ENCODE data around the gene ADPRS.
A peak's percentile ranks its signal among the peaks of the same experiment; 100 is the strongest.

Gene ADPRS

DNA sequence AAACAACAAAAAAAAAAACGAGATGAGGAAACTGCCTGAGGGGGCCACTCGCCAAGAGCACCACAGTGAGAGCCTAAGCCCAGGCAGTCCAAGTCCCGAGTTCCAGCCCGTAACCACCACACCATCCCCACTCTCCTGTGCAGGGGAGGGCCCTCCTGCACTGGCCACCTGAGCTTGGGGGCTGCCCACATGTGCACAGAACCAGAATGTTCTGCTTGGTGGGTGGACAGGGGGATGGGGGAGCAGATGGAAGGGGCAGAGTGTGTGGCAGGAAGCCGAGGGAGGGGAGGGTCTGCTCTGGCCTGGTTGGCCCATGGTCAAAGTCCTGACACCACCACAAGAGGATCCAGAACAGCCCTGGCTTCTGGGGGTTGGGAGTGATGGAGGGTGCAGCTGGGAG lies 17.6 kb downstream of the ADPRS start:
- Mint-ChIP-seq H3K27me3 (no peaks in the 10 kb centered on the region), H3K27ac (no peak overlapping the region), H3K4me1 (ENCODE audit: low read depth in 2 of 2) (peaks cover 6 to 12% of the 10 kb centered on the region in 2 donors)

DNA sequence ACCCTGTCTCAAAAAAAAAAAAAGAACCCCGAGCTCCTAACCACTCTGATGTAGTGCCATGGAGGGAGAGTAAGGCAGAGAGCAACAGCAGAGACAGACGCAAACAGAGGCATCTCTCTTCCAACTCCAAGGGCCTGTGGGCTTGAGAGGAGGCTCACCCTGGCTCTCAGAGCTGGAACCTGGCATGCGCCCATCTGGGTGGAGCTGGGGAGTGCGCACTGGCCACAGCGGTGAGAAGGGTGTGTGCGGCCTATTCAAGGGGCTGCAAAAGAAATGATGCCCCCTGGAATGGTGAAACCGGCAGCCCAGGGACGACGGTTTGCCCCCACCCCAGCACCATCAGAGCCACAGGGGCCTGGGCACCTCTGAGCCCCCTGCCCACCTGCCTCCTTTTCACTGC lies 18.7 kb downstream of the ADPRS start:
- ATAC-seq (replicated peaks) (no peak), DNase-seq (no peak)
- Mint-ChIP-seq H3K9me3 (no peaks in the 10 kb centered on the region), H3K4me1 (ENCODE audit: low read depth in 2 of 2) (peaks cover 12% of the 10 kb centered on the region in 2 donors), H3K4me3 (no peak overlapping the region), H3K27ac (peak overlapping the region in 1 of 2 donors; percentile 38), H3K36me3 (ENCODE audit: insufficient read depth) (peaks cover 10% of the 10 kb centered on the region), H3K27me3 (no peaks in the 10 kb centered on the region)

More for the DNA sequence above, 17.6 kb downstream of the ADPRS start:
- no peak for DNase-seq
- Mint-ChIP-seq H3K9me3 (no peaks in the 10 kb centered on the region), H3K36me3 (ENCODE audit: insufficient read depth) (peaks cover 13% of the 10 kb centered on the region), H3K4me3 (no peak overlapping the region)
- no peak for ATAC-seq (replicated peaks)

DNA sequence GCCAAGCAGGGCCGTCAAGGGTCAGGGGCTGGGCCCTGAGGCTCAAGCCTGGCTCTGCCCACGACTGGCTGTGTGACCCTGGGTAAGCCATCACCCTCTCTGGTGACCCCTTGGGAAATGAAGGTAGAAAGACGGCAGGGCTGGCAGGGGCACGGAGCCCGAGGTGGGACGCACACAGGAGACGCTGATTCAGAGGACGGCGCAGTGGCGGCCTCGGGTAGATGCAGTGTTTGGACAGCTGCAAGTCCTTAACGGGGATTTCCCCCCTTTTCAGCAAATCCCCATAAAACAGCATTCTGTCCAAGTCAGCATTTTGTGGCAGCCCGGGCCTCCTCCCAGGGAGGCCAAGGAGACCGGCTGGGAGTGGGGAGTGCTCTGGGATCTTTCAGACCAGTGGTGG lies 19.6 kb downstream of the ADPRS start:
- Mint-ChIP-seq H3K9me3 (no peaks in the 10 kb centered on the region), H3K36me3 (ENCODE audit: insufficient read depth) (peaks cover 10% of the 10 kb centered on the region), H3K27me3 (no peaks in the 10 kb centered on the region), H3K4me3 (peak overlapping the region in 1 of 2 donors; percentile 14), H3K4me1 (ENCODE audit: low read depth in 2 of 2) (peaks cover 12% of the 10 kb centered on the region in 2 donors), H3K27ac (no peak overlapping the region)
- no peak for DNase-seq
- ATAC-seq (replicated peaks) = no peak

DNA sequence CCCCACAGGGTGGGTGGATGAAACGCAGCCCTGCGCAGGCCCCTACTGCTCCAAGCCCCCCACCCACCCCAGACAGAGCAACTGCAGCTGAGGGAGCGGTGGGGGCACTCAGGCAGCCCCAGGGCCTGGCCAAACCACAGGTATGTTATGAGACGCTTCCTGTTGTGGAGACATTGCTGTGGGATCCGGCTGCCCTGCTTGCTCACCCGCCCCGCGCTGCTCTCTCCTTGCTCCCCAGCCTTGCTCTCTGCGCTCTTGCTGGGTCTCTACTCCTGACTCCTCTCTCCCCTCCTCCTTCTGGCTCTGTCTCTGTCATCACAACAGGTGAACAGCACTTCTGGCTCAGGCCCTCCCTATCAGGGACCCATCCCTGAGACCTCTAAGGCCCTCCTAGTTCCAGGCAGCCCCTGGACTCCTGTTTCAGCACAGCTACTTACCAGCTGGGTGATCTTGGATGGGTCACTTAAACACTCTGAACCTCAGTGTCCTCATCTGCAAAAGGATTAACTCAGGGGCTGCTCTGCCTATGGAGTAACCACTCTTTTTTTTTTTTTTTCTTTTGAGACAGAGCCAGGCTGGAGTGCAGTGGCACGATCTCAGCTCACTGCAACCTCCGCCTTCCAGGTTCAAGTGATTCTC lies 20.5 kb downstream of the ADPRS start:
- Mint-ChIP-seq H3K27ac (peak overlapping the region; percentile 9 to 14), H3K9me3 (no peaks in the 10 kb centered on the region), H3K27me3 (no peaks in the 10 kb centered on the region), H3K4me1 (ENCODE audit: low read depth in 2 of 2) (peaks cover 12% of the 10 kb centered on the region in 2 donors), H3K36me3 (ENCODE audit: insufficient read depth) (peaks cover 3% of the 10 kb centered on the region), H3K4me3 (peak overlapping the region in 1 of 2 donors; percentile 4)
- peak; percentile 27 to 34 (median 28) for DNase-seq
- ATAC-seq (replicated peaks) = peak; percentile 99

DNA sequence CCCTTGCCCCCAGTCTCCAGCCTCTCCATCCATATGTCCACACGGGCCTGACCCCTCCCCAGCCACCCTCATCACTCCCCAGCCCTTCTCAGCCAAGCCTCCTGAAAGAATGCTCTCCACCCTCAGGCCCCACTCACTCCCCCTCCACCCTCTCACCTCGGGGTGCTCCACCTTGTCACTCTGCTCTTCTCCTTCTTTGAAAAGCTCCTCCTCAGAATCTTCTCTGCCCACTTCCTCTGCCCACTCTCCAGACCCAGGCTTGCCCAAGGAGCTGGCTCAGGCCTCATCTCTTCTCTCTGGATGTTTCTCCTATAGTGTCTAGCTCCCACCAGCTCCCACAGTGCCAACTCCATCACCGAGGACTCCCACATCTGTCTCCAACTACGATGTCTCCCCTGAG lies 22.5 kb downstream of the ADPRS start:
- no peak overlapping the region for H3K4me3 Mint-ChIP-seq
- H3K36me3 Mint-ChIP-seq (ENCODE audit: insufficient read depth) = no peaks in the 10 kb centered on the region
- H3K9me3 Mint-ChIP-seq = no peaks in the 10 kb centered on the region
- peak overlapping the region in 1 of 2 donors; percentile 1 for H3K27ac Mint-ChIP-seq
- DNase-seq (no peak), ATAC-seq (replicated peaks) (no peak)
- no peaks in the 10 kb centered on the region for H3K27me3 Mint-ChIP-seq
- H3K4me1 Mint-ChIP-seq (ENCODE audit: low read depth in 2 of 2) = peaks cover 12% of the 10 kb centered on the region in 2 donors

DNA sequence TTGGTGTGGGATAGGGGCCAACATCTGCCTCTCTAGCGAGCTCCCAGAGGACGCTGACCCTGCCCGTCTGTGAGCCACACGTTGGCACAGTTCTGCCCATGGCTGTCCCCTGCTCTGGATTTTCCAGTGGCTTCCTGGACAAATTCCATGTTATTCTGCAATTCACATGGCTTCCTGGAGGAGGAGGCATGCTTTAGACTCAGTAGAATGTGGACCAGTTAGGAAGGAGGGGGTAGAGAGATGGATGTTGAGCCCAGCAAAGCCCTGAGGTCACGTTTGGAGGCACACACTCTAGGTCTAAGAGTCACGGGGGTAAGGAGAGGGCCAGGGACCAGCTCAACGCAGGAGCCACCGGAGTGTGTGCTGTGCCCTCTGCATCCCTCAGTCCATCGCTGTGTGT lies 24.1 kb downstream of the ADPRS start:
- peaks cover 12% of the 10 kb centered on the region in 2 donors for H3K4me1 Mint-ChIP-seq (ENCODE audit: low read depth in 2 of 2)
- H3K27ac Mint-ChIP-seq = no peak overlapping the region
- H3K9me3 Mint-ChIP-seq = no peaks in the 10 kb centered on the region
- no peak for ATAC-seq (replicated peaks)
- H3K4me3 Mint-ChIP-seq = no peak overlapping the region
- peaks cover under 1 to 5% of the 10 kb centered on the region in 2 donors for H3K27me3 Mint-ChIP-seq
- H3K36me3 Mint-ChIP-seq (ENCODE audit: insufficient read depth) = no peaks in the 10 kb centered on the region
- DNase-seq = no peak

DNA sequence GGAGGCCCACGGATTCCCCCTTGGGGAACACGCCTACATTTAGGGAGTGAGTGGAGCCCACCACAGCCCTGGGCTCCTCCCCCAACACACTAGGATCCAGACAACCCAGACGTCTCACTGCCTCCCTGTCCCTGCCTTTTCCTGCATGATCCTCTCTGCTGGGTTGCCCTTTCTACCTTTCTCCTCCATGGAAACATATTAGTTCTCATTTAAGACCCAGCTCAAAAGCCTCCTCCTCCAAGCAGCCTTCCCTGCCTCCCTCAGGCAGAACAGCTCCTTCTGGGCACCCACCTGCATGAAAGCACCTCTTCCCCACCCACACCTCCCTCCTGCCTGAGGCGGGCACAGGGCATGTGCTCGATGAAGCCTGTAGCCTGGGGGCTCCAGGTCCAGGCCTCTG lies 25.7 kb downstream of the ADPRS start:
- ATAC-seq (replicated peaks) = no peak
- Mint-ChIP-seq H3K4me3 (no peak overlapping the region), H3K27me3 (peaks cover 5 to 11% of the 10 kb centered on the region in 2 donors), H3K9me3 (no peaks in the 10 kb centered on the region), H3K36me3 (ENCODE audit: insufficient read depth) (no peaks in the 10 kb centered on the region), H3K27ac (no peak overlapping the region), H3K4me1 (ENCODE audit: low read depth in 2 of 2) (peaks cover under 1 to 8% of the 10 kb centered on the region in 2 donors)
- DNase-seq = no peak

DNA sequence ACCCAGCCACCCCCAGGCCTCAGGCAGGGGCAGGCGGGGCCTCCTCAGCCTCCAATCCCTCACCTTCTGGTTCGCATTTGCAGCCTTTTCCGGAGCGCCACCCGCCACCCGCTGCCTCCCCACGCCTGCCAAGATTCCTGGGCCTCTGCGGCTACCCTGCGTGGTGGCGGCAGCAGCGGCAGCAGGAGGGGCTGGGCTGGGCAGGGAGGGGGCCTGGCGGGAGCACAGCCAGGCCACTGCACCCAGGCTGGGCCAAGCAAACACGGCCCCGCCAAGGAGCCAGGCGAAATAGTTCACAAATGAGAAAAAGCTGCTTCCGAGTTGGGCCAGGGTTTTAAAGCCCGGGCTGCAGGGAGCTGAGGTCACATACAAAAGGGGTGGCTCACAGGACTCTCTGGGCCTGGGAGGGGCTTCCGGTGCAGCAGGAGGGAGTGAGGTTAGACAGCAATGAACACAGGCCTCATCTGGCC lies 26.5 kb downstream of the ADPRS start:
- peaks cover 0 to 8% of the 10 kb centered on the region in 2 donors for H3K4me1 Mint-ChIP-seq (ENCODE audit: low read depth in 2 of 2)
- DNase-seq (no peak), ATAC-seq (replicated peaks) (no peak)
- H3K36me3 Mint-ChIP-seq (ENCODE audit: insufficient read depth) = no peaks in the 10 kb centered on the region
- no peak overlapping the region for H3K4me3 Mint-ChIP-seq
- no peak overlapping the region for H3K27ac Mint-ChIP-seq
- no peaks in the 10 kb centered on the region for H3K9me3 Mint-ChIP-seq
- peaks cover 11 to 17% of the 10 kb centered on the region in 2 donors for H3K27me3 Mint-ChIP-seq

DNA sequence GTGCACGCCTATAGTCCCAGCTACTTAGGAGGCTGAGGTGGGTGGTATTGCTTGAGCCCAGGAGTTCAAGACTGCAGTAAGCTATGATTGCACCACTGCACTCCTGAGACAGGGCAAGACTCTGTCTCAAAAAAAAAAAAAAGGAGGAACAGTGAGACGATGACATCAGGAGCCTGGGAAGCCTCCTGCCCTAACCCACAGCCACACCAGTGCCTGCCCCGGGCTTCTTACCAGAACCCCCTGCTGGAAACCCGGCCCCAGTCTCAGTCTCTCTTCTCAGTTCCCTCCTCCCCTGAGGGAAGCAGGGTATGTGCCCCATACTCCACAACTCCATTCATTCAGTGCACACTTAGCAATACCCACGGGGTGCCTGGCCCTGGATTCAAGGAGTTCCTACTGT lies 27.2 kb downstream of the ADPRS start:
- no peaks in the 10 kb centered on the region for H3K9me3 Mint-ChIP-seq
- H3K27me3 Mint-ChIP-seq = peaks cover 12 to 20% of the 10 kb centered on the region in 2 donors
- H3K36me3 Mint-ChIP-seq (ENCODE audit: insufficient read depth) = no peaks in the 10 kb centered on the region
- no peak overlapping the region for H3K4me3 Mint-ChIP-seq
- ATAC-seq (replicated peaks) (no peak), DNase-seq (no peak)
- no peak overlapping the region for H3K27ac Mint-ChIP-seq
- H3K4me1 Mint-ChIP-seq (ENCODE audit: low read depth in 2 of 2) = peaks cover 0 to 8% of the 10 kb centered on the region in 2 donors

DNA sequence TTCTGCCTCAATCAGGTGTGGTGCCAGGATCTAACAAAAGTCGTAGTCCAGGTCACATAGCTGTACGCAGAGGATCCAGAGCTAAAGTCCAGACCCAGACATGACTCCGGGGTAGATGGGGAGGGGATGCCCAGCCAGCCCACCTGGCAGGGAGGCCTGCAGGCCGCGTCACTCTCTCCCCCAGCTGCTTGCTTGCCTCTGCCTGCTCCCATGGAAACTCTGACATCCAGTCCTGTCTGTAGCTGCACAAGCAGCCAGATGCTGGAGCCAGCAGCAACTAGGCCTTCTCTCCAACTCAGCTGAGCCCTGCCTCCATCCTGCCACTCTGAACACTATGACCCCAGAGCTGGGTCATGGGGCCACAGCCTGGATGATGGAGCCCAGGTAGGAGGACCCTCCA lies 28.2 kb downstream of the ADPRS start:
- Mint-ChIP-seq H3K9me3 (no peaks in the 10 kb centered on the region), H3K27ac (no peak overlapping the region), H3K27me3 (peaks cover 18 to 27% of the 10 kb centered on the region in 2 donors), H3K4me3 (no peak overlapping the region), H3K36me3 (ENCODE audit: insufficient read depth) (no peaks in the 10 kb centered on the region), H3K4me1 (ENCODE audit: low read depth in 2 of 2) (no peaks in the 10 kb centered on the region)
- no peak for ATAC-seq (replicated peaks)
- no peak for DNase-seq

DNA sequence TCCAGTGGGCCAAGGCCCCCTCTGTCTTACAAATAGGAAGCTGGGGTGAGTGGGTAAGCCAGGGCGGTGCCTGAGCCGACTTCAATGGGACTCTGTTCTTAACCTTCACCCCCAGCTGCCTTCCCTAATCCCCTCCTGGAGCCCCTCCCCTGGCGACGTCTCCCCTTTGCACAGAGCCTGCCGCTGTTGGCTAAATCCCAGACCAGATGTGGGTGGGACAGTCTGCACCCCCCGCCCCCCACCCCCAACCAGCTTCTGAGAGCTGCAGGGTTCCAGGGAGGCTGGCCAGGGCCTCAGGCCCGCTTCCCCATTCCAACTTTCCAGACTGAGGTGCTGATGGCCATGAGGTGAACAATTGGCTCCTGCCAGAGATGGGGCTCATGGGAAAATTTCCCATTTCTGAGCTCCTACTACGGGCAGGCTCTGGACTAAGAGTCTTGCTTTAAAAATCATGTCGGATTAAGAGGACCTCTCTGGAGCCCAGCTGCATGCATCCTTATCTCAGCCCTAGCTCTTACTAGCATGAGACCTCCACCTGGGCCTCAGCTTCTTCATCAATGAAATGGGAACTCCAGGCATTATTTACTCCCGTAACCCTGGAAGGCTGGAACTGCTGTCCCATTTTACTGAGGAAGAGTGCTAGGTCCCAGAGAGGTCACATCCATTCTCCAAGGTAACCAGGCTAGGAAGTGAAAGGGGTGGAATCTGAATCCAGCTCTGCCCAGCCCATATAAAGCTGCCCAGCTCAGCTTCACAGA lies 29.9 kb downstream of the ADPRS start:
- Mint-ChIP-seq H3K9me3 (no peaks in the 10 kb centered on the region), H3K36me3 (ENCODE audit: insufficient read depth) (no peaks in the 10 kb centered on the region), H3K4me3 (no peak overlapping the region), H3K4me1 (ENCODE audit: low read depth in 2 of 2) (peaks cover 4 to 7% of the 10 kb centered on the region in 2 donors), H3K27me3 (peaks cover 35 to 44% of the 10 kb centered on the region in 2 donors), H3K27ac (no peak overlapping the region)
- DNase-seq (no peak), ATAC-seq (replicated peaks) (no peak)

DNA sequence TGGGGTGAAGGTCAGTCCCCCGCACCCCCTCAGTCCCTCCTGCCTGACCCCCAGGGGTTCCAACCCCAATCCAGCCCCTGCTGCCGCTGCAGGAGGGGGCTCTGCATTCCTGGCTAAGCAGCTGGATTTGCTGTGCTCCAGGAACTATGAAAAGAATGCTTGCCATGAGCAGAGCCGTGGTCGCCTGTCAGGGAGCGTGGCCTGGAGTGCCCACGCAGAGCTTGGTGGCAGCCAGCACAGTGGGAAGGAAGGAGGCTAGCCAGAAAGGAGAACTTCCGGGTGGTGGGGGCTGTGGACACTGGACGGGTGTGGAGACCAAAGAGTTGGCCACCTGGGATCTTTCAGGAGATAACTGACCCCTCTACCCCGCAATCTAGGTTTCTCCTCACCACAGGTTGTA lies 30.8 kb downstream of the ADPRS start:
- ATAC-seq (replicated peaks) (no peak), DNase-seq (no peak)
- no peak overlapping the region for H3K27ac Mint-ChIP-seq
- H3K9me3 Mint-ChIP-seq = no peaks in the 10 kb centered on the region
- H3K4me3 Mint-ChIP-seq = no peak overlapping the region
- peaks cover 4 to 8% of the 10 kb centered on the region in 2 donors for H3K4me1 Mint-ChIP-seq (ENCODE audit: low read depth in 2 of 2)
- peaks cover 44 to 52% of the 10 kb centered on the region in 2 donors for H3K27me3 Mint-ChIP-seq
- H3K36me3 Mint-ChIP-seq (ENCODE audit: insufficient read depth) = no peaks in the 10 kb centered on the region

DNA sequence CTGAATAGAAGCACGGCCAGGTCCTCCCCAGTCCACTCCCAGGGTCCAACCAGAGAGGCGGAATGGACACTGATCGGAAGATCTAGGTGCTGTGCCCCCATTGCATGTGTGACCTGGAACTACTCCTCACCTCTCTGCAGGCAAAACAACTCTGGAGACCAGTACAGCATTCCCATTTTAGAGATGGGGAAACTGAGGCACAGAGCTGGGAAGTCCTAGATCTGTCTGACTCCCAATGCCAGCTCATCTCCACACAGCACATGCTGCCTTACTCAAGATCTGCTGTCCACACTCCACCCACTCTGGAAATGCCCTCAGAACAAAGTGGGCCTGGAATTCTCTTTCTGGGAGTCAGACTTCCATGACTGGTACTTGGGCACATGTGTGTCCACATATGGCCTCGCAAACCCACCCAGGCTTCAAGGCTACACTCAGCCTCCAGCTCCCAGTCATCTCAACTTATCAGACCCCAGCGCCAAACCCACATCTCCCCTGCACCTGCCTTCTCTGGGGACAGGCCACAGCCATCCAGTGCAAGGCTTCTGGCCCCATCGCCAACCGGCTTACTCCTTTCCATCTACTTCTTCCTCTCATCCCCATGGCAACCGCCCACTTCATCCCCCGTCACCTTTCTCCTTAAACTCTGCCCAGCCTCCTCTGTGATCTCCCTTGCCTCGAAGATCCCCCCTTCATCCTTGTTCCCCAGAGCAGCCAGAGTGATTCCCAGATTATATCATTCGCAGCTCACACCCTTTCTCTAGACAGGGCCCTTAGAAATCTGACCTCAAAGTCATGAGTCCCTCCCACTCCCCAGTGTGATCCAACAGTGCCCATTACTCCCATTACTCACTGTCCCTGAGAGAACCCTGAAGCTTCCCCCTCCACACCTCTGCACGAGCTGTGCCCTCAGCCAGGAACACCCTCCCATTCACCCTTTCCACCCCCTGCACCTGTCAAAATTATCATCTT lies 33.7 kb downstream of the ADPRS start:
- peaks cover 2% of the 10 kb centered on the region for H3K36me3 Mint-ChIP-seq (ENCODE audit: insufficient read depth)
- no peak for DNase-seq
- H3K9me3 Mint-ChIP-seq = no peaks in the 10 kb centered on the region
- no peak for ATAC-seq (replicated peaks)
- H3K27ac Mint-ChIP-seq = no peak overlapping the region
- H3K27me3 Mint-ChIP-seq = peaks cover 55 to 75% of the 10 kb centered on the region in 2 donors
- no peak overlapping the region for H3K4me3 Mint-ChIP-seq
- H3K4me1 Mint-ChIP-seq (ENCODE audit: low read depth in 2 of 2) = peaks cover 16 to 17% of the 10 kb centered on the region in 2 donors
